ENCODE measurements around the gene PEX26. TPM values are rescaled to one million over a fixed set of nuclear protein-coding genes. Genes with fewer than 3 reads are reported as not detected.

The PEX26 gene
- 17.5 and 17.8 TPM in 2 replicates for polyA plus RNA-seq (2013)

DNA sequence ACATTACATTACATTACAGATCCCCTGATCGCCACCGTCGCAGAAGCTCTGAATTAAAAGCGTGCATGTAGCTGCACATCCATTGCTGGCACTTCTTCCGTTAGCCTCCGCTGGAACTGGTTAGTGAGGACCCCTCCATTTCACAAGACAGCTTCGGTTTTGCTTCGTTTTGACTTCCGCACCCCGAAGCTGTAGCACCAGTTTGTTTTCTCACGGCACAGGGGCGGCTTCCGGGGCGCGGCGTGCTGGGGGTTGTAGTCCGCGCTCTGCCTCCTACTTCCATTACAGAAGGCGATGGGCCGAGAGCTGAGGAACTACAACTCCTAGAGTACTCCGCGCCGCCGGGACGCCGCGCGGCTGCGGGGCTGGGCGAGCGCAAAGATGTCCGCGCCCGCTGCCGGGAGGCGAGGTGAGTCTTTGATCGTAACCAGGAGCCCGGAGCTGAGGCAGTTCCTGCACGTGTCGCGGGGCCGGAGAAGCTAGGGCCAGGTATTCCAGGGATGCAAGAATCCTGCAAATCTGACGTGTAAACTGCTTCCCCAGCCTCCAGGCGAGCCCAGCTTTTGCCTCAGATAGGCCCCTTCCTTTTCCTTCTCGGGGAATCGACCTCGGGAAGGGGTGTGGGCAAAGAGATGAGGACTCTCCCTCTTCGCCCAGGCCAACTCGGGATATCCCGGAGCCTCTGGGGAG is at the start of gene PEX26:
PEX26 (plus strand) TSS at position 352 of the 690 bp plus-strand sequence. CDS start 387 bp downstream, outside the sequence.
- peak within 1 kb of the TSS; percentile 92 for H3K9ac ChIP-seq (ENCODE audit: low read length)
- no peaks in the 10 kb centered on the region for H3K9me3 ChIP-seq (ENCODE audit: insufficient read depth, low read depth, low read length)
- peak within 1 kb of the TSS; percentile 52 for H2BK120ac ChIP-seq (ENCODE audit: insufficient read depth, low read length, poor library complexity)
- peak within 1 kb of the TSS; percentile 89 for H3K4ac ChIP-seq (ENCODE audit: low read depth, low read length)
- H2AFZ ChIP-seq (ENCODE audit: insufficient read depth, low read length, poor library complexity), result peak within 1 kb of the TSS; percentile 90
- H4K91ac ChIP-seq (ENCODE audit: low read depth, low read length), result peak within 1 kb of the TSS; percentile 88
- H2BK5ac ChIP-seq (ENCODE audit: low read depth, low read length, poor library complexity), result no peak within 1 kb of the TSS
- WGBS (ENCODE audit: extremely low coverage, insufficient coverage, insufficient read length), result no CpG with 5 or more reads among the region's 50 CpGs
- peaks cover 7% of the 10 kb centered on the region for H3K79me1 ChIP-seq (ENCODE audit: low read length)
- peak within 1 kb of the TSS; percentile 86 for H3K4me2 ChIP-seq (ENCODE audit: low read length)
- peak within 1 kb of the TSS; percentile 93 for H4K8ac ChIP-seq (ENCODE audit: low read depth, low read length)
- no peak within 1 kb of the TSS for H3K23ac ChIP-seq (ENCODE audit: low read length)
- peaks cover 4 to 5% of the 10 kb centered on the region in 2 experiments for H3K4me1 ChIP-seq (ENCODE audit: control insufficient read depth in 1 of 2, insufficient read depth in 2 of 2, low read length in 2 of 2)
- H3K18ac ChIP-seq (ENCODE audit: low read length), result peak within 1 kb of the TSS; percentile 86
- peak within 1 kb of the TSS; percentile 82 for H3K14ac ChIP-seq (ENCODE audit: low read length)
- peak within 1 kb of the TSS; percentile 97 for H4K12ac ChIP-seq (ENCODE audit: low read depth, low read length)
- peak within 1 kb of the TSS; percentile 34 for H2AK5ac ChIP-seq (ENCODE audit: low read length)
- no peaks in the 10 kb centered on the region for H3K27me3 ChIP-seq (ENCODE audit: insufficient read depth, low read length)
- H3K79me2 ChIP-seq (ENCODE audit: control insufficient read depth, insufficient read depth, low read length, poor library complexity), result peaks cover 10% of the 10 kb centered on the region
- DNase-seq, result peak; percentile 93 to 94
- H3K4me3 ChIP-seq (ENCODE audit: low read depth, low read length), result peak within 1 kb of the TSS; percentile 98
- H2BK12ac ChIP-seq (ENCODE audit: low read length), result peak within 1 kb of the TSS; percentile 23
- H3K27ac ChIP-seq (ENCODE audit: low read depth, low read length), result peak within 1 kb of the TSS; percentile 14
- peaks cover 5 to 14% of the 10 kb centered on the region in 2 experiments for H3K36me3 ChIP-seq (ENCODE audit: control insufficient read depth in 1 of 2, insufficient read depth in 2 of 2, low read length in 2 of 2)

DNA sequence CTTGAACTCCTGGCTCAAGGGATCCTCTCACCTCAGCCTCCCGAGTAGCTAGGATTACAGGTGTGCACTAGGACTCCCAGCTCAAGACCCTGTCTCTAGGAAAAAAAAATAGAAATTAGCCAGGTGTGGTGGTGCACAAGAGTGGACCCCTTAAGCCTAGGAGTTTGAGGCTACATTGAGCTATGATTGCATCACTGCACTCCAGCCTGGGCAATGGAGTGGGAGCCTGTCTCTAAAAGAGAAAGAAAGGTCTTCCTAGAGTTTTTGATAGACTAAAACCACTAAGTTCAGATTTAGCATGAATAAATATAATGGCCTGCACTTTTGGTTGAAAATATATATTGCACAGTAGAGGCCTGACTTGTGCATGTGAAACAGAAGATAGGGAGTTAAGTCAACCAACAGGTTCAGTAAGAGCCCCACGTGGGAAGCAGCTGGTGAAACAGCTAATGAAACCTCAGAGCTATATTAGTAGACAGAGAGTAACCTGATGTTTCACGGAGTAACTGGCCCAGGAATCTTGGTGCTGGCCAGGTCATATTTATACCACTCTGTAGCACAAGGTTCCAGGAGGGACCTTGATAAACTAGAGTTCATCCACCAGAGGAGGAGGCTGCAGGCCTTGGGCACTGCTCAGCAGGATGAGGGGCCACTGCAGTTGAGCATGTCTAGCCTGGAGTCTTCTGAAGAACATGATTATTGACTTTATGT is 48.8 kb upstream of the PEX26 start:
- Histone ChIP-seq H2BK5ac (ENCODE audit: low read depth, low read length, poor library complexity) (no peak overlapping the region), H3K79me2 (ENCODE audit: control insufficient read depth, insufficient read depth, low read length, poor library complexity) (no peaks in the 10 kb centered on the region), H2BK120ac (ENCODE audit: insufficient read depth, low read length, poor library complexity) (no peak overlapping the region), H3K4me3 (ENCODE audit: low read depth, low read length) (no peak overlapping the region), H3K79me1 (ENCODE audit: low read length) (peaks cover 3% of the 10 kb centered on the region), H4K91ac (ENCODE audit: low read depth, low read length) (no peak overlapping the region), H3K9ac (ENCODE audit: low read length) (no peak overlapping the region), H2AK5ac (ENCODE audit: low read length) (no peak overlapping the region), H3K4ac (ENCODE audit: low read depth, low read length) (no peak overlapping the region), H3K4me1 (ENCODE audit: control insufficient read depth in 1 of 2, insufficient read depth in 2 of 2, low read length in 2 of 2) (peaks cover 12 to 22% of the 10 kb centered on the region in 2 experiments), H2AFZ (ENCODE audit: insufficient read depth, low read length, poor library complexity) (no peak overlapping the region), H3K27me3 (ENCODE audit: insufficient read depth, low read length) (peaks cover 10% of the 10 kb centered on the region), H3K36me3 (ENCODE audit: control insufficient read depth in 1 of 2, insufficient read depth in 2 of 2, low read length in 2 of 2) (no peaks in the 10 kb centered on the region), H3K18ac (ENCODE audit: low read length) (no peak overlapping the region), H3K4me2 (ENCODE audit: low read length) (no peak overlapping the region), H4K8ac (ENCODE audit: low read depth, low read length) (no peak overlapping the region), H3K9me3 (ENCODE audit: insufficient read depth, low read depth, low read length) (no peaks in the 10 kb centered on the region), H4K12ac (ENCODE audit: low read depth, low read length) (no peak overlapping the region), H2BK12ac (ENCODE audit: low read length) (no peak overlapping the region), H3K14ac (ENCODE audit: low read length) (no peak overlapping the region), H3K23ac (ENCODE audit: low read length) (no peak overlapping the region), H3K27ac (ENCODE audit: low read depth, low read length) (no peak overlapping the region)
- no CpG with 5 or more reads among the region's 3 CpGs for WGBS (ENCODE audit: extremely low coverage, insufficient coverage, insufficient read length)
- DNase-seq, result peak in 1 of 2 donors; percentile 63

- no peak overlapping the region for H2AFZ ChIP-seq (ENCODE audit: insufficient read depth, low read length, poor library complexity)
- H3K4me1 ChIP-seq (ENCODE audit: control insufficient read depth in 1 of 2, insufficient read depth in 2 of 2, low read length in 2 of 2), result peaks cover 12 to 16% of the 10 kb centered on the region in 2 experiments
- H3K14ac ChIP-seq (ENCODE audit: low read length), result no peak overlapping the region
- no peak overlapping the region for H2BK12ac ChIP-seq (ENCODE audit: low read length)
- no peaks in the 10 kb centered on the region for H3K79me2 ChIP-seq (ENCODE audit: control insufficient read depth, insufficient read depth, low read length, poor library complexity)
- no peak overlapping the region for H2AK5ac ChIP-seq (ENCODE audit: low read length)
- no peak overlapping the region for H4K91ac ChIP-seq (ENCODE audit: low read depth, low read length)
- peaks cover 6% of the 10 kb centered on the region for H3K27me3 ChIP-seq (ENCODE audit: insufficient read depth, low read length)
- no peak overlapping the region for H3K18ac ChIP-seq (ENCODE audit: low read length)
- H4K12ac ChIP-seq (ENCODE audit: low read depth, low read length), result no peak overlapping the region
- H3K27ac ChIP-seq (ENCODE audit: low read depth, low read length), result no peak overlapping the region
- no peak overlapping the region for H2BK120ac ChIP-seq (ENCODE audit: insufficient read depth, low read length, poor library complexity)
- peaks cover 3% of the 10 kb centered on the region for H3K79me1 ChIP-seq (ENCODE audit: low read length)
- H4K8ac ChIP-seq (ENCODE audit: low read depth, low read length), result no peak overlapping the region
- H3K9me3 ChIP-seq (ENCODE audit: insufficient read depth, low read depth, low read length), result no peaks in the 10 kb centered on the region
- no peak overlapping the region for H3K4me3 ChIP-seq (ENCODE audit: low read depth, low read length)
- no peaks in the 10 kb centered on the region for H3K36me3 ChIP-seq (ENCODE audit: control insufficient read depth in 1 of 2, insufficient read depth in 2 of 2, low read length in 2 of 2)
- no peak overlapping the region for H3K23ac ChIP-seq (ENCODE audit: low read length)
- no peak overlapping the region for H3K4ac ChIP-seq (ENCODE audit: low read depth, low read length)
- H2BK5ac ChIP-seq (ENCODE audit: low read depth, low read length, poor library complexity), result no peak overlapping the region
- DNase-seq, result no peak
- no peak overlapping the region for H3K9ac ChIP-seq (ENCODE audit: low read length)
- WGBS (ENCODE audit: extremely low coverage, insufficient coverage, insufficient read length), result no CpG with 5 or more reads among the region's 2 CpGs
- no peak overlapping the region for H3K4me2 ChIP-seq (ENCODE audit: low read length)
Observed at GRCh38 chr22:18029686-18030267, 48.0 kb upstream of the PEX26 start.

DNA sequence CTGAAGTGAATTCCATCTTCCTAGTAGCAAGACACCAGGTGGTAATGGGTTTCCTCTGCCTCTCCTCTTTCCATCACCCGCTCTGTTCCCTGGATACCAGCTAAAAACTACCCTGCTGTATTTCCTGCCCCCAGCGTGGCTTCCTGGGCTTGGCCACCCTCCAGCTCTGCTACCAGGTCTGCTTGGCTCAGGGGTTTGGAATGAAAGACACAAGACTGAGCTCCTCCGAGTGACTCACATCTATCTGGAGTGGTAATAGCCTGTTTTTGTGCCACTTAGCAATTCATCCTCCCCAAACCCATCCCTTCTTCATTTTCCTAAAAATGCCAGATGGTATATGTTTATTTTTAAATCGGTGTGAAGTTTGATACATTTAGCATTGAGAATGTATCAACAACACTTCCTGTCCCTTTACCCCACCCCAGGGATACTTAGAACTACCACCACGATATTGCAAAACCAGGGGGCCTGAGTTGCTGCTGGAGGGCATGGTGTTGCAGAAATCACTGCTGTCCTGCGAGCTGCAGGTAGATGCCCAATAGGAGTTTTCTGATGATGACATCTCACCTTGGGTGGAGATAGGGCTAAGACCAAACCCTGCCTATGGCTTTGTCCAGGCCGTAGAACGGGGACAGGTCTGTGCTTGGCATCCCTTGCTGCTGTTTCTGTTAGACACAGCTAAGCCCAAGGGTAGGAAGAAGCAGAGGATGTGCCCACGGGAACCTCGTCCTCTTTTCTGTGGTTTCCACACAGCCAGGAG is 45.9 kb upstream of the PEX26 start:
- WGBS (ENCODE audit: extremely low coverage, insufficient coverage, insufficient read length), result no CpG with 5 or more reads among the region's 10 CpGs
- no peak overlapping the region for H4K8ac ChIP-seq (ENCODE audit: low read depth, low read length)
- H3K27ac ChIP-seq (ENCODE audit: low read depth, low read length), result peak overlapping the region; percentile 32
- no peak overlapping the region for H2AK5ac ChIP-seq (ENCODE audit: low read length)
- H3K4me3 ChIP-seq (ENCODE audit: low read depth, low read length), result no peak overlapping the region
- peaks cover 12 to 15% of the 10 kb centered on the region in 2 experiments for H3K4me1 ChIP-seq (ENCODE audit: control insufficient read depth in 1 of 2, insufficient read depth in 2 of 2, low read length in 2 of 2)
- peak overlapping the region; percentile 45 for H3K14ac ChIP-seq (ENCODE audit: low read length)
- no peak overlapping the region for H2BK120ac ChIP-seq (ENCODE audit: insufficient read depth, low read length, poor library complexity)
- no peaks in the 10 kb centered on the region for H3K79me2 ChIP-seq (ENCODE audit: control insufficient read depth, insufficient read depth, low read length, poor library complexity)
- H3K27me3 ChIP-seq (ENCODE audit: insufficient read depth, low read length), result no peaks in the 10 kb centered on the region
- no peaks in the 10 kb centered on the region for H3K9me3 ChIP-seq (ENCODE audit: insufficient read depth, low read depth, low read length)
- no peaks in the 10 kb centered on the region for H3K36me3 ChIP-seq (ENCODE audit: control insufficient read depth in 1 of 2, insufficient read depth in 2 of 2, low read length in 2 of 2)
- H4K12ac ChIP-seq (ENCODE audit: low read depth, low read length), result no peak overlapping the region
- no peak overlapping the region for H3K4ac ChIP-seq (ENCODE audit: low read depth, low read length)
- no peak overlapping the region for H3K9ac ChIP-seq (ENCODE audit: low read length)
- peak overlapping the region; percentile 42 for H2BK12ac ChIP-seq (ENCODE audit: low read length)
- no peak overlapping the region for H4K91ac ChIP-seq (ENCODE audit: low read depth, low read length)
- H3K23ac ChIP-seq (ENCODE audit: low read length), result no peak overlapping the region
- peak overlapping the region; percentile 34 for H3K18ac ChIP-seq (ENCODE audit: low read length)
- H2AFZ ChIP-seq (ENCODE audit: insufficient read depth, low read length, poor library complexity), result no peak overlapping the region
- H3K79me1 ChIP-seq (ENCODE audit: low read length), result peaks cover 3% of the 10 kb centered on the region
- H3K4me2 ChIP-seq (ENCODE audit: low read length), result no peak overlapping the region
- no peak overlapping the region for H2BK5ac ChIP-seq (ENCODE audit: low read depth, low read length, poor library complexity)
- DNase-seq, result peak; percentile 91 to 95

Measured in trophoblast cell (in vitro differentiated cells and primary cell).